Body of pancreas (tissue), 4 donors: ENCODE measurements around the gene PDE3A.

Source experiments
- POLR2A ChIP-seq, 3 donors: fragments of 450-650 bp; IDR thresholded peaks; one replicate each; pipeline ENCODE4 v1.6.1; 2016; ENCODE audit warnings: antibody characterized with exemption in 3 of 3, mild to moderate bottlenecking in 2 of 3
- TF ChIP-seq, protein P1 (sequence below), 7 experiments: fragments of 450-650 bp in 4 of 7; fragments of 200-600 bp in 3 of 7; sonication (generic) in 3 of 7; IDR thresholded peaks; one replicate each; pipeline ENCODE4 v1.5.1; 2016 to 2019; ENCODE audit warnings: antibody characterized with exemption in 7 of 7

DNA sequence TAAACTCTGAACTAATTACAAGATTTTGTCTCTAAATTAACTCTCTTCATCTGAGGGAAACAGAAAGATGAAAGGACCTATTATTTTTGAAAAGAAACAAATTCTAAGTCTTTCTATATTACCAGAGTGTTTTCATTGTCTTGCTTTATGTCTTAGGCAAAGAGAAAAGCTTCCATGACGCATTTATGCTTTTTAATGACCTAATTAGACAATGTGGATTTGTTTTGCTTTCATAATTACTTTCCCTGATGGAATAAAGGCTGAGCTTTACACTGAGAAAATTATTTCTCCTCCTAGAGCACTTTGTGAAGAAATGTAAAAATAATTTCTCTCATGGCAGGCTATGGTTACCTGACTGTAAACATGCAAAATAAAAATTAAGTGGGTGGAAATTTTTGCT lies 188.8 kb downstream of the PDE3A start:
- TF ChIP-seq, protein P1, sequence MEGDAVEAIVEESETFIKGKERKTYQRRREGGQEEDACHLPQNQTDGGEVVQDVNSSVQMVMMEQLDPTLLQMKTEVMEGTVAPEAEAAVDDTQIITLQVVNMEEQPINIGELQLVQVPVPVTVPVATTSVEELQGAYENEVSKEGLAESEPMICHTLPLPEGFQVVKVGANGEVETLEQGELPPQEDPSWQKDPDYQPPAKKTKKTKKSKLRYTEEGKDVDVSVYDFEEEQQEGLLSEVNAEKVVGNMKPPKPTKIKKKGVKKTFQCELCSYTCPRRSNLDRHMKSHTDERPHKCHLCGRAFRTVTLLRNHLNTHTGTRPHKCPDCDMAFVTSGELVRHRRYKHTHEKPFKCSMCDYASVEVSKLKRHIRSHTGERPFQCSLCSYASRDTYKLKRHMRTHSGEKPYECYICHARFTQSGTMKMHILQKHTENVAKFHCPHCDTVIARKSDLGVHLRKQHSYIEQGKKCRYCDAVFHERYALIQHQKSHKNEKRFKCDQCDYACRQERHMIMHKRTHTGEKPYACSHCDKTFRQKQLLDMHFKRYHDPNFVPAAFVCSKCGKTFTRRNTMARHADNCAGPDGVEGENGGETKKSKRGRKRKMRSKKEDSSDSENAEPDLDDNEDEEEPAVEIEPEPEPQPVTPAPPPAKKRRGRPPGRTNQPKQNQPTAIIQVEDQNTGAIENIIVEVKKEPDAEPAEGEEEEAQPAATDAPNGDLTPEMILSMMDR (IDR thresholded peaks at IDR 0.05): no peak
- TF ChIP-seq POLR2A (IDR thresholded peaks at IDR 0.05): no peak
